SKM-1 treated with dmso at 0.1 percent for 144 hours (cell line): Measurements from ENCODE around the gene MYH8.

ENCODE experiments used
- DNase-seq: peaks from one replicate; lab custom pipeline; 2025; ENCODE audit not compliant: unreplicated experiment; lab: John Stamatoyannopoulos, UW

The MYH8 gene

DNA sequence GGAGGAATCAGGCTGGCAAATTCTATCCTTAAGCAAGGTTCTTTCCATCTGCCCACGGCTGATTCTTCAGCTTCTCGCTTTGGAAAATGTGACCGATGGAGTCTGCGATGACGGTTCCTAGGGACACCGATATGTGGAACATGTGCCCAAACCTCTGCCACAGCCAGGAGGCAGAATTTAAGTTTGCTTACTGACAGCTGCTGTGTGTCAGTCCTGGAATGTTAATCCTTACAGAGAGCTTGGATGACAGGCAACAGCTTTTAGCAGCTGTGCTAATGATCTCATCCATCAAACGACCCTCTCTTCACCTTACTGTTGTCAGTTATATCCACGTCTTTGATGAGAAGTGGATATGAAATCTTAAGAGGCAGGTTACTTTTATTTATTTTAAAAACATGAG, 37.6 kb downstream of the MYH8 start:
- DNase-seq: no peak

DNA sequence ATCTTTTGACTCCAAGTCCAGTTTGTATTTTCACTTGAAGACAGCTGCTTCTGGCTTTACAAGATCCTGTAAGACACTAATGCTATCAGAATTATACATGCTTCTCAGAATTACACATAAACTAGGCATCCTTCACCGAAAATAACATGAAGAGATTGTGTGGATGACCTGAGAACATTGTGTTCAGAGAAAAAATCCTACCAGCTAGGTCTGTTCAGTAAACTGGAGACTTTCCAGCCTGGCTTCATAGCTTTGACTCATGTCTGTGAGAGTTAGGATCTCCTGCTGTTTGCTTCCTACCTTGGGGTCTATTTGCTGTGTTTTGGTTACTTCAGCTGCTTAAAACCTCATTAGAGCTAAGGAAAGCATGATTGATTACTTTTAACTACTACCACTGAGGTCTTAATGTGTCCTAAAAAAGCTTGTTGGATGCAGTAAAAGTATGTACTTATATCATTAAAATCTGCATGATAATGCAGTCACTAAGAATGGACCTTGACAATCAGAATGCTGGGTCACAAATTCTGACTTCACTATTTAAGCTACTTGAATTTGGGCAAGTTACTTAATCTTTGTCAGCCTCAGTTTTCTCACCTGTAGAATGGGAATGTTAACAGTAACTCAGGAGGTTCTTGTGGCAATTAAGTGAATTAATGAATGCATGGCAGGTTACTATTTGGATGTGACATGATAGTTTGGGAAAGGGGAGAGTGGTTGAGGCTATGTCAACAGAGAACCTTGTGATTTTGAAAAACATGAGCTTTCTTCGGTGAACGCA, 40.9 kb downstream of the MYH8 start:
- no peak for DNase-seq

DNA sequence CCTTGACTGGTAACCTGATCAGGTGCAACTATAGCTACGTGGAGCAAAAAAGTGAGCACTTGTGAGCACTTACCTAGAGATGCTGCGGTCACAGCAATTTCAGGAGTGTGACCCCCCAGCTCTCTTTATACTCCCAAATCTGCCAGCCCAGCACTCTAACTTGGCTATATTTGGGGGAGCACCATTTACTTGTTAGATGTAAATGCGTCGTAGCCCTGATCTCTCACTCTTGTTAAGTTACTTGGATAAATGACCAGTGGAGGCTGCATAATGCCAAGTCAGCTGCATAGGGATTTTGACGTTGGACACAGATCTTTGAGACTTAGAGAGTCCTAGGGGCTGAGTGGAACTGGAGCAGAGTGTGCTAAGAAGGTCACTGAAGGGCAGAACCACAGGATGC, 48.8 kb downstream of the MYH8 start, which contains the start of gene MYH13:
MYH13 (minus strand) TSS at position 101 of the 400 bp plus-strand sequence. CDS start 8,476 bp downstream, outside the sequence.
- no peak for DNase-seq

DNA sequence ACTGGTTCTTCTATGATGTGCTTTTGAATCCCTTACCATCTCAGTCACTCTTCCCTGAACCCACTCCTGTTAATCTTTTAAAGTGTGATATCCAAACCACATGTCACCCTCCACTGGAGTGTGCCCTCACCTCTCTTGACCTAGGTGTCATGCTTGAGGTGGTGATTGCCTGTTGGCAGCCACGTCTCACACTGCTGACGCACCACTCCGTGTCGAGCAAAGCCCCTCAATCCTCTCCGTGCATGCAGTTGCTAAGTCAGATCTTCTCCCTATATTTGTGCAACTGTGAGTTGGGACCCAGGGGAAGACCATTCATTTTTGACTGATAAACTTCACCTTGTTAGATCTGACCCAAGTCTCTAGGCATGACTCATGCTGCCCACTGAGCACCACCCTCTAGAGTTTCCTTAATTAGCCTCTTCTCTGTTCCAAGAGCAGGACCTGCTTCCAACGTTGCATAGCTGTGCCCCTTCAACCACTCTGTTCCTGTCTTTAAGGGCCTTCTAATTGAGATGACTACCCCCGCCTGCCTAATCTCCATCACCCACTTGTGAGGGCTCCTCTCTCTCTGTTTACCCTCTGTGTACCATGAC, 51.6 kb downstream of the MYH8 start:
- no peak for DNase-seq

DNA sequence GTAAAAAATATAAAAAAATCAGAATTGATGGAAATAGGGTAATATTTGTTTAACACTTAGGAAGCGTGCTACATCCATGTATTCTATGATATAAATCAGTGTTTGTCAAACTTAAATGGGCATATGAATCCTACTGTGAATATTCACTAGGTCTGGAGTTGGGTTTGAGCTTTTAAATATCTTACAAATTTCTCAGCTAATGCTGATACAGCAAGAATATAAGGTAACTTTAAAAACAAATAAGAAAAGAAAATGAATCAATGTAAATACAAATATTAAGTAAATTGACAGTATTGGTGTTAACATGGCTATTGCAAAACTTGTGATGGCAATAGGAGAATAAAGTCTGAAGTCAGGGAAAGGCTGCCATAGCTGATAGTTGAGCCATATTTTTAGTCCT, 52.5 kb downstream of the MYH8 start:
- no peak for DNase-seq

DNA sequence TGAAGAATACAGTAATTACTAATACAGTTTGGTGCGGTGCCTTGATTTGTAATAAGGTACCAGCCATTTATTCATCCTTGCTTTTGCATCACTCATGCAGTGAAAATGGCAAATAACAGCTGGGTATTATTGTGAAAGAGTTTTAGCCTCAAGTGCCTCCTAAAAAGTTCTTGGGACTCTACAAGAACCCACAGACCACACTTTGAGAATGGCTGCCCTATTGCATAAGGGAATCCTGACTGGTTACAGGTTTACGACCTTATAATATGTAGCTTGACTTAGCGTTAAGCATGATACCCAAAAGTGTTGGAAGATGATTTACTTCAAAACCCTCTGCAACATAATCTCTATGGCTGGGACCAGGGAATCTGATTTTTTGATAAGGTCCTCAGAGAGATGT, 53.2 kb downstream of the MYH8 start:
- DNase-seq: no peak

DNA sequence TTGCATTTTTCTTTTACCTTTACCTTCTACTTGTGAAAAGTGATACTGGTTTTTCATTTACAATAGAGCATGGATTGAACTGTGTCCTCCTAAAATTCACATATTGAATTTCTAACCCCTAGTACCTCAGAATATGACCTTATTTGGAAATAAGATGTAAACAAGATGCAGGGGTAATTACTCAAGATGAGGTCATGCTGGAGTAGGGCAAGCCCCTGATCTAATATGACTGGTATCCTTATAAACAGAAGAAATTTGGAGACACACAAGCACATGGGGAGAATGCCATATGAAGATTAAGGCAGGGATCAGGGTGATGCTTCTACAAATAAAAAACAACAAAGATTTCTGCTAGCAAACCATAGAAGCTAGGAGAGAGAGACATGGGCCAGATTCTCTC, 61.2 kb downstream of the MYH8 start:
- no peak for DNase-seq

DNA sequence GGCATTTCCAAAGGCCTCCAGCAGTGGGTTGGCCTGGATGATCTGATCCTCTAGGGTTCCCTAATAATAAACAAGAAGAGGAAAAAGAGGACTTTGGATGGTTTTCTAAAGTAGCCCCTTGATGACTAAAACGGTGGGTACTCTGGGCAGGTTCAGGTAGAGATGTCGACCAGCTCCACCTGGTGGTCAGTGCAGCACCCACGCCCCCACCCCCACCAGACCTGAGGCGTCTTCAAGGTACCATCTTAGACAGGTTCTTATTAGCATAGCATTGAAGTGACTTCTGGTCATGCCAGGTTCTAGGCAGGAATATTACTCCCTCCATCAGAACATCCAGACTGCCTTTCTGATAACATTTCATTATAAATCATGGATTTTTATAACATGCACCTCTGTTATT, 64.0 kb downstream of the MYH8 start:
- DNase-seq: no peak

DNA sequence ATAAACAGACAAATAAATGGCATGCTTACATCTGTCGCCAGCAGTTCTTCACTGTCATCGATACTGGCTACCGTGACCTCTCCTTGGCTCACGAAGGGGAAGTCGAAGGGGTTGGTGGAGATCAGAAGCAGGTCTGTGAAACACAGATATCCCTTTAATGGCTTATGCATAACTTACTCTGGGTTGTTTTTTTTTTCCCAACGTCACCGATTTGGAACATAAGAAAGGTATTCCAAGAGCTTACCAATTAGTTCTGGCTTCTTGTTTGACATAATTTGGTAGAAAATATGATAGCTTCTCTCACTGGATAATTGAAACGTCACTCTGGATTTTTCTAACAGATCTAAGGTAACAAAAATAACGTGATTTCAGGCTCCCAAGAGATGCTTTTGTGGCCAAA, 67.1 kb downstream of the MYH8 start:
- DNase-seq: no peak

DNA sequence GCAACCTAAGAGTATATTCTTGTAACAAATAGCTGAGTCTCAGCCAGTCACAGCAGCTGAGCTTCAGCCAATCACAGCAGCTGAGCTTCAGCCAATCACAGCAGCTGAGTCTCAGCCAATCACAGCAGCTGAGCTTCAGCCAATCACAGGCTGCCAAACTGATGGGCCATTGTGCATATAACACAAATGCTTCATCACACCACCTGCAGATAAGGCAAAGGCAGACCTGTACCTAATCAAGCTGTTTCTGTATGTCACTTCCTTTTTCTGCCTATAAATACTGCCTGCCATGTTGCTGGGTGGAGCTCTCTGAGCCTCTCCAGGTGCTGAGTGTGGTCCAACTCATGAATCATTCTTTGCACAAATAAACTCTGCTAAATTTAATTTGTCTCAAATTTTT, 68.9 kb downstream of the MYH8 start:
- DNase-seq: no peak

DNA sequence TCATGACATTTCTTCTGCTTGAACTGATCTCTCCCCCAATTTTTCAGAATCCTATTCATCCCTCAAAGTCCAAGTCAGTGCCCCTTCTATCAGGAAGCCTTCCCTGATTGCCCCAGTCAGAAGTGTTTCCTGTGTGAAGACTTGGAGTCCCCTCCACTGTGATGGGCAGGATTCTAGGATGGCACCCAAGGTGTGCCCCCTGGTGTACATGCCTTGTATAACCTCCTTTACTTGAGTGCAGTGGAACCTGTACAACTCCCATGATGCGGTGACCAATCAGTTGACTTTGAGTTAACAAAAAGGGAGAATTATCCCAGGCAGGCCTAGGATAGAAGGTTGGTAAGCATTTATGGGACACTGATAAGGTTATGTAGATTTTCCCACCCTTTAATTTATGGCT, 72.3 kb downstream of the MYH8 start:
- no peak for DNase-seq

DNA sequence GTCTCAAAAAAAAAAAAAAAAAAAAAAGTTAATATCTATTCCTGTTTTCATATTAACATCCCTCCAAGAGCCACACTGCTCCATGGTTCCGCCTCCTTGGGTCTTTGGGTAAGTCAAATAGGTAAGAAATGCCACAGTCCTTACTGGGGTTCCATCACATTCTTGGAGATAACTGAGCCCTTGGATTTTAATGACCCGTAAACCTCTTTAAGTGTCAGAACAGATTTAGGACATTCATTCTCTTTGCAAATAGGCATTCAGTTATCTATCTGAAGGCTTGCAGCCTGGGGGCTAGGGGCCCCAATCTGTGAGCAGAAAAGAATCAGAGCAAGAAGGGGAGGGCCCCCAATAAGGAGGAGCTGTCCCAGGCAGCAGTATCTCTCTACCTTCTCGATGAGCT, 76.9 kb downstream of the MYH8 start:
- no peak for DNase-seq
